OCI-LY7 (cell line): ENCODE measurements around the gene RAP1GDS1.

Source experiments
- EZH2phosphoT487 ChIP-seq: fragments of 200-600 bp; sonication (generic); IDR thresholded peaks from 2 replicates; pipeline ENCODE4 v1.6.1; 2018; ENCODE audit warnings: low read depth, borderline replicate concordance, mild to moderate bottlenecking, mixed run types, antibody characterized with exemption, low read length, moderate library complexity, mixed read lengths
- TF ChIP-seq, protein P1 (sequence below): fragments of 200-600 bp; sonication (generic); conservative IDR thresholded peaks from 2 replicates; pipeline ENCODE4 v1.5.1; 2014; ENCODE audit warnings: mild to moderate bottlenecking, antibody characterized with exemption, low read length, moderate library complexity, mixed read lengths

DNA sequence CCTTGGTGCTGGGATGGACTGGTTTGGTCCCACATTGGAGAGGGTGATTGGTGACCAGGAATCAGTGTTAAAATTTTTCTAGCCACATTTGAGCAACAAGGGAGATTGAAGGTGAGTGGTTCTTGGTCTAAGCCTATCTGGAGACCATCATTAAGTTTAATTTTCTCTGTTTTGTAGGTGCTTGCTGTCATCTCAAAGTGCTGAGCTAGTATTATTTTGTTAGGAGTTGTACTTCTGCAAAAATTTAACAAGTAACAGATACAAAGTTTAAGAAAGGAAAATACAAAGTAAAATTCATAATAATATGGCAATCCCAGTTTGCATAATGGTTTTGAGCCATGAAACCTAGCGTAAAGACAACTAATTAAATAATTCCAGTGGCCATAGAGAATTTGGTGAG lies 66.5 kb downstream of the RAP1GDS1 start:
- TF ChIP-seq, protein P1, sequence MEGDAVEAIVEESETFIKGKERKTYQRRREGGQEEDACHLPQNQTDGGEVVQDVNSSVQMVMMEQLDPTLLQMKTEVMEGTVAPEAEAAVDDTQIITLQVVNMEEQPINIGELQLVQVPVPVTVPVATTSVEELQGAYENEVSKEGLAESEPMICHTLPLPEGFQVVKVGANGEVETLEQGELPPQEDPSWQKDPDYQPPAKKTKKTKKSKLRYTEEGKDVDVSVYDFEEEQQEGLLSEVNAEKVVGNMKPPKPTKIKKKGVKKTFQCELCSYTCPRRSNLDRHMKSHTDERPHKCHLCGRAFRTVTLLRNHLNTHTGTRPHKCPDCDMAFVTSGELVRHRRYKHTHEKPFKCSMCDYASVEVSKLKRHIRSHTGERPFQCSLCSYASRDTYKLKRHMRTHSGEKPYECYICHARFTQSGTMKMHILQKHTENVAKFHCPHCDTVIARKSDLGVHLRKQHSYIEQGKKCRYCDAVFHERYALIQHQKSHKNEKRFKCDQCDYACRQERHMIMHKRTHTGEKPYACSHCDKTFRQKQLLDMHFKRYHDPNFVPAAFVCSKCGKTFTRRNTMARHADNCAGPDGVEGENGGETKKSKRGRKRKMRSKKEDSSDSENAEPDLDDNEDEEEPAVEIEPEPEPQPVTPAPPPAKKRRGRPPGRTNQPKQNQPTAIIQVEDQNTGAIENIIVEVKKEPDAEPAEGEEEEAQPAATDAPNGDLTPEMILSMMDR, result no peak
- TF ChIP-seq EZH2phosphoT487, result no peak
